GM19099 (cell line): ENCODE results near the gene MTSS2.

Experiments used
- POLR2A ChIP-seq: IDR thresholded peaks from 3 replicates; pipeline ENCODE4 v1.6.1; 2011; ENCODE audit warnings: low read depth; ENCODE audit not compliant: insufficient read length; ENCODE audit errors: extremely low read depth

MTSS2 gene

DNA sequence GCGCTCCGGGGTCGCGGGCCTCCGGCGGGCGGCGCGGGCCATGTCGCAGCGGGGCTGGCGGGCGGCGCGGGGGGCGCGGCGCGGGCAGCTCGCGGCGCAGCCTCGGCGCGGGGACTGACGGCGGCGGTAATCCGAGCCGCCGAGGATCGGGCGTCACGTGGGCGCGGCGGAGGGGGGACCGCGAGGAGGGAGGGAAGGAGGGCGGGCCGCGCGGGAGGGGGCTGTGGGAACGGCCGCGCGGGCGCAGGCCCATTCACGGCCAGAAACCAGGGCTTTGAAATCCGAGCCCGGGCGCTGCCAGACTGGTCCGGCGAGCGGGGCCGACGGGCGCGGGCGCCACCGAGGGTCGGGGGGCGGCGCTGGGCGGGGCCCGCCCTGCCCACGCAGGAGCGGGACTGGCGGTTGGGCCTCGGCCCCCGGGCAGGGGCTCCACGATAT, at the start of gene MTSS2:
Gene MTSS2 (minus strand): TSS at position 116 of the 438 bp plus-strand sequence. CDS start 262 bp downstream, outside the sequence.
- no peak for TF ChIP-seq POLR2A

GRCh38 chr16:70735141-70735979, 49.5 kb upstream of the MTSS2 start:
- TF ChIP-seq POLR2A = no peak

GRCh38 chr16:70734522-70735095, 48.8 kb upstream of the MTSS2 start:
- TF ChIP-seq POLR2A = no peak

DNA sequence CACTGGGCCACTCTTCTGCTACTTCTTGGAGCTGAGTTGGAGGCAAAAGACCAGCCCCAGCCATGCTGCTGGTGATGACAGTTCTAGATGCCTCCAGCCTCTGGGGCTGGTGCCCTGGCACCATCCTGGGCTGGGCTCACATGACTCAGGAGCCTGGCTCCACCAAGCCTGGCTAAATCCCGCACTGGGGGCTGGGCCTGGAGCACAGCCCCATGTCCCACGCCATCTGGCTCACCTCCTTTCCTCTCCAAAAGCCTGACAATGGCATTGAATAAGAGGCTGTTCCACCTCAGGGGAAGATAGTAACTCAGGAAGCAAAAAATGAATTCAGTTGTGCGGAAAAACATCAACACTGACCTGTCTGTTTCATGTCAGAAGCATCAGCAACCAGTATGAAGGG, 45.1 kb upstream of the MTSS2 start:
- no peak for TF ChIP-seq POLR2A

- TF ChIP-seq POLR2A = no peak
Measured at GRCh38 chr16:70730031-70730430, 44.2 kb upstream of the MTSS2 start.

DNA sequence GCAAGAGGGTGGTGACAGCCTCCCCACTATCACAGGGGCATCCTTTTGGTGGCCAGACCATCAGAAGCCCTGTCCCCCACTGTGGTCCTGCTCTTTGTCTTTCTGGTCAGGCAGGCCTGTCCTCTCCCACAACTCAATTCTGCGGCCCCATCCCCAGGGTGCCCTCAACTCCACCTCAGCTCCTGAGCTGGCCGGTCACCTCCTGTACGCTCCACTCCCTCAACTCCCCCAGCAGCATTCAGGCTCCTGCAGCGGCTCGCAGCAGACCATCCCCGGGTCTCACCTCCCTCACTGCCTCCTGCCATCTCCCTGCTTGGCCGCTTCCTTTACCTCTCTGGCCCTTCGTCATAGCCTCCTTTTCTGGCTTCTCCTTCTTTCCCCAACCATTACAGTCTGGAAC, 43.4 kb upstream of the MTSS2 start:
- TF ChIP-seq POLR2A = no peak

DNA sequence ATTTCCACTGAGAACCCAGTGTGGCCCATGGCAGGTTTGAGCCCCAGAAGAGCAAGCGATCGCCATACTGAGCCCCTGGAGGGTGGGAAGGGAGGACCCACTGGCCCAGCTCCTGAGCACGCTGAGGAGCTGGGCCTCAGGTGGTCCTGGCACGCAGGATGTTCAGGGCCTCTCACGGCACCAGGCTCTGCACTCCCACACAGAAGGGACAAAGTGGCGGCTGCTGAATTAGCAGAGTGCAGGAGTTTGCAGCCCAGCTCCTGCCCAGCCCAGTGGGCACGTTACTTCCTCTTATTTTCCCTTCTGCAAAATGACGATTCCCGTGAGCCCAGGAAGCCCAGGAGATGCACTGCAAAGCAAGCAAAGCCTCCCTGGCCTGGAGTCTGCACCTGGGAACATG, 42.3 kb upstream of the MTSS2 start:
- no peak for TF ChIP-seq POLR2A

- no peak for TF ChIP-seq POLR2A
Measured at GRCh38 chr16:70726892-70727361, 41.1 kb upstream of the MTSS2 start.

DNA sequence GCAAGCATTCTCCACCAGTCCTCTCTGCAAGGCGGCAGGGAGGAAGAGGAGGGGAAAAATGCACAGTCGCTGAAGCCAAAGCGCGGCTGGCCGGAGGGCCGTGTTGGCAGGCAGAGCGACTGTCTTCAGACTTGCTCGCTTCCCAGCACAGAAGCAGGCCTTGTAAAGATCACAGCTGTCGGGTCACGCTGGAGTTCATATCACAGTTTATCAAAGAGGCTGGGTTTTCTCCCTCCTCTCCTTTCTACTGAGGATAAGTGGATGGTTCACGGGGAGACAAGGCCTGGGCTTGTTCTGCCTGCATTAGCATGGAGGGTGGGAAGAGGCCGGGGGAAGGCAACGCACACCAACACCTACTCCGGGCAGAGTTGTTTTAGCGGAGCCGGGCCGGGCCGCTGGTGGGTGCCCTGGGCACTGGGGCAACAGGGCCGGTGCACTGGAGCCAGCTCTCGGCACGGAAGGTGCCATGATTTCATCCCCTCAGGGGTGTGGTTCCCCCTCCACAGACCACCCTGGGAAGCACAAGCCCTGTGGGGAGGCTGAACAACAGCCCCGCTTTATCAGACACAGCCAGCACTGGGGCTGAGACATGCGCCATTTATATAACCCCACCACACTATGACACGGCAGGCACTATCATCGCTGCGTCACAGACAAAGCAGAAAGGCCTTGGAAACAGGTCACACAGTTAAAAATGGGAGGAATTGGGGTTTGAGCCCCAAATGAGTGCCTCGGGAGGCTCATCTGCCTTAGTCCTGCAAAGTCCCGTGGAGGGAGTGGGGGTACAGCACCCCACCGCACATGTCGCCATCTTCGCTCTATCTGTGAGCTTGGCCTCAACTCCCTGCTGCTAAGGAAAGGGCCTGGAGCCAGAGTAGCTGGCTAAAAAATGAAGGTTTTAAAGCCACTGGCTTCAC, 40.3 kb upstream of the MTSS2 start:
- TF ChIP-seq POLR2A = no peak

DNA sequence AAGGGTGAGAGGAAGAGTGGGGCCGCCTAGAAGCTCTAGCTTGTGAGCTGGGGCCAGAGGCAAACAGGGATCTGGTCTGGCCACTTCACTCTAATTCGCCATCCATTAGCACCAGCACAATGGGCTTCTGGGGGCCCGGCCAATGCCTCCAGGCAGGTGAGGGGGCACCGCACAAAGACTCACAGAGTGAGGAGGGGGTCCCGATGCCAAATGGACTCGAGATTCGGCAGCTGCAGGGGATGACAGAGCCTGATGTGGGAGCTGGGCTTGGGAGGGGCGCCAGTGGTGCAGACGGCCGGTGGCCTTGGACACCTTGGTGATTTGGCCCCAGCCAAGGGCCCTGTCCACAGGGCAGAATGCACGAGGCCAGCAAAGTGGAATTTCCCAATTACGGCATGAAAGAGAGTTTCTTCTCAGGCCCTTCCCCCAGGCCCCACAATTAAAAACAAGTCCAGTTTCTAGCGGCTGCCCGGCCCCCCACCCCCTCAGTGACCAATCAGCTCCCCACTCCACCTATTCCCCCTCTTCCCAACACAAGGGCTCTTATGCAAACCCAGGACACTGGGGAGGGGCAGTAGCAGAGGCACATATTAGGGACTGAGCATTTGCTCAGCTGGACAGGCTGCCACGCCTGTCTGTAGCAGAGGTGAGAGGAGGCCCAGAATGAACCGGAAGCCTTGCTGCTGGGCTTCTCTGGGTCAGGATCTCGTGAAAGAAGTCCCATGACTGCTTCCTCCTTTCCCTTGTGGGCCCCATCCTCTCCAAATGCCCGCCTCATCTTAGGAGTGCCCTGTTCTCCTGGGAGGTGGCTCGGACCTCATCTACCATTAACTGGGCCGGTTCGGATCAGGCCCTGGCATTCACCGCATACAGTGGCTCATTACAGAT, 39.4 kb upstream of the MTSS2 start:
- no peak for TF ChIP-seq POLR2A

- no peak for TF ChIP-seq POLR2A
Measured at GRCh38 chr16:70724146-70725023, 38.5 kb upstream of the MTSS2 start.

DNA sequence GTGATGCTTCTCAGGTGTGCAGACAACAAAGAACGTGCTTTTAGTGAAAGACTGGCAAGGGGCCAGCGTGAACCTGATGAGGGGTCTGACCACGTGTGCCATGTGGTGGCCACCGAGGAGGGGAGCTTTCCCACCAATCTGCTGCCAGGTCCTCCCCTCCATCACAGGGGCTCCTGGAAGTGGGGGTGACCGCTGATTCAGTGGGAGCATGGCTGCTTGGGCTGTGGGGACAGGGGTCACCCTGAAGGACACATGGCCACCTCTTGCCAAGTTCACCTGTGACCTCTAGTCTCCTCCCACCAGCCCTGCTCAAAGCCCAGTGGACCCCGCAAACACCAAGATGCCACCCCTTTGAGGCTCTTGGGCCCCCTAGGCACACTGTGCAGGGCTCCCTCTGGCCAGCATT, 37.9 kb upstream of the MTSS2 start:
- no peak for TF ChIP-seq POLR2A
